Activated CD4-positive, alpha-beta T cell treated with anti-CD3 and anti-CD28 coated beads for 36 hours (primary cell): Measurements from ENCODE around the gene UVSSA. TPM values are rescaled to one million over a fixed set of nuclear protein-coding genes. Genes with fewer than 3 reads are reported as not detected.
"Not testable (repeated sequence)": the region's sequence is repeated elsewhere in the genome, so short reads cannot be mapped to it uniquely, and the experiment has no call there.

Experiments
- ATAC-seq: fragments of 200-7000 bp; cut with Tn5 transposase; one replicate; pipeline ENCODE4 v1.10.0; 2021; ENCODE audit warnings: mild to moderate bottlenecking, moderate library complexity
- CTCF ChIA-PET: fragments of 350-600 bp; sonication (Branson Sonifier 250); formaldehyde crosslinking; loops from one replicate; lab custom pipeline; 2021; ENCODE audit warnings: antibody characterized with exemption; lab: Charles Lee
- POLR2A ChIA-PET: fragments of 350-600 bp; sonication (Branson Sonifier 250); formaldehyde crosslinking; loops from one replicate; lab custom pipeline; 2021; ENCODE audit warnings: antibody characterized with exemption, inconsistent platforms; lab: Charles Lee
- DNase-seq: peaks from one replicate; pipeline ENCODE4 v3.0.0-alpha.2; 2020
- H3K27ac Mint-ChIP-seq: one replicate; pipeline ENCODE4 v1.8.0; 2021; ENCODE audit warnings: mixed read lengths
- H3K27me3 Mint-ChIP-seq: one replicate; pipeline ENCODE4 v1.8.0; 2021; ENCODE audit warnings: mixed read lengths
- H3K36me3 Mint-ChIP-seq: one replicate; pipeline ENCODE4 v1.8.0; 2021; ENCODE audit warnings: low read depth, mixed read lengths
- H3K4me1 Mint-ChIP-seq: one replicate; pipeline ENCODE4 v1.8.0; 2021; ENCODE audit warnings: mixed read lengths
- H3K4me3 Mint-ChIP-seq: one replicate; pipeline ENCODE4 v1.8.0; 2021; ENCODE audit warnings: mild to moderate bottlenecking, moderate library complexity, mixed read lengths
- H3K9me3 Mint-ChIP-seq: one replicate; pipeline ENCODE4 v1.8.0; 2021; ENCODE audit warnings: low read depth, mixed read lengths
- intact Hi-C, 2 experiments: fragments of 100-400 bp; cut with DNase I in 1 of 2; cut with micrococcal nuclease in 1 of 2; formaldehyde crosslinking; loops; one replicate each; pipeline versions ENCODE4 v1.14.2 to v1.15.1; 2022 to 2024; cut with DNase I, micrococcal nuclease
- total RNA-seq, 2 experiments: library from RNA; stranded (reverse); gene quantifications; one replicate each; pipeline ENCODE4 v1.2.3, GENCODE V29; 2021

UVSSA gene
- total RNA-seq, 2 experiments from 2014 or later: 14.8 to 18.1 TPM

DNA sequence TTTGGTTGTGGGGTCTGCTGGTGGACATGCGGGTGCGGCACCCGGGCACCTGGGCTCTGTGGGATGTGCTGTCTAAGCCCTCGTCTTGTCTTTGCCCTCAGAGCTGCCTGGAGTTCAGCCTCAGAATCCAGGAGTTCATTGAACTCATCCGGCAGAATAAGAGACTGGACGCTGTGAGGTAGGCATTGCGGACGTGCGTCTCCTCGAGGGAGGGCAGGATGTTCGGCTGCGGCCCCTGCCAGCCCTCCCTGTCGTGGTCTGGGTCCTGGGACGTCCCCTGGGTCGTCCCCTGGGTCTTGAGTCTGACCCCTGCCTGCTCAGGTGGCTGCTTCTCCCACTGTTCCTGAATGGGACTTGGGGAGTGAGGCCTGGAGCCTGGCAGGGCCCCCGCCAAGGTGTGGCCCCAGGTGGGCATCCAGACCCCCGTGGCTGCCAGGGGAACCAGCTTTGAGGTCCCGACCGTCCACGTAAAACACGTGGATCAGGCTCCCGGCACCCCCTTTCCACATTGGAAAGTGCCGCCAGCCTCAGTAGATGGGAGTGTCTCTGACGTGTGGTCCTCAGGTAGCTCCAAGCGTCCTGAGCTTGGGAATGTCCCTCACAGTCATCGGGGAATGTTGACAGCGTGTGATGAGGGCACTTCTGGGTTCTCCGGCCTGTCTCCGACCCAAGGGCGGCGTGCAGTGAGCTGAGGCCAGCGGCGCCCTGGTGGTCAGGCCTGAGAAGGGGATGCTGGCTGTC, 19.3 kb upstream of the UVSSA start:
- ChIA-PET CTCF (interaction anchor here (0.6 kb wide), 1 partner anchor 68 kb away, joined by 3 read pairs; no protein-coding TSS in a partner anchor), POLR2A (no interaction called here)
- ATAC-seq: no peak
- no peak for DNase-seq
- Mint-ChIP-seq H3K36me3 (peaks cover 29% of the 10 kb centered on the region), H3K27me3 (no peaks in the 10 kb centered on the region), H3K4me3 (no peak overlapping the region), H3K9me3 (no peaks in the 10 kb centered on the region), H3K4me1 (peaks cover 36% of the 10 kb centered on the region), H3K27ac (no peak overlapping the region)
- intact Hi-C loops: no loop called here

DNA sequence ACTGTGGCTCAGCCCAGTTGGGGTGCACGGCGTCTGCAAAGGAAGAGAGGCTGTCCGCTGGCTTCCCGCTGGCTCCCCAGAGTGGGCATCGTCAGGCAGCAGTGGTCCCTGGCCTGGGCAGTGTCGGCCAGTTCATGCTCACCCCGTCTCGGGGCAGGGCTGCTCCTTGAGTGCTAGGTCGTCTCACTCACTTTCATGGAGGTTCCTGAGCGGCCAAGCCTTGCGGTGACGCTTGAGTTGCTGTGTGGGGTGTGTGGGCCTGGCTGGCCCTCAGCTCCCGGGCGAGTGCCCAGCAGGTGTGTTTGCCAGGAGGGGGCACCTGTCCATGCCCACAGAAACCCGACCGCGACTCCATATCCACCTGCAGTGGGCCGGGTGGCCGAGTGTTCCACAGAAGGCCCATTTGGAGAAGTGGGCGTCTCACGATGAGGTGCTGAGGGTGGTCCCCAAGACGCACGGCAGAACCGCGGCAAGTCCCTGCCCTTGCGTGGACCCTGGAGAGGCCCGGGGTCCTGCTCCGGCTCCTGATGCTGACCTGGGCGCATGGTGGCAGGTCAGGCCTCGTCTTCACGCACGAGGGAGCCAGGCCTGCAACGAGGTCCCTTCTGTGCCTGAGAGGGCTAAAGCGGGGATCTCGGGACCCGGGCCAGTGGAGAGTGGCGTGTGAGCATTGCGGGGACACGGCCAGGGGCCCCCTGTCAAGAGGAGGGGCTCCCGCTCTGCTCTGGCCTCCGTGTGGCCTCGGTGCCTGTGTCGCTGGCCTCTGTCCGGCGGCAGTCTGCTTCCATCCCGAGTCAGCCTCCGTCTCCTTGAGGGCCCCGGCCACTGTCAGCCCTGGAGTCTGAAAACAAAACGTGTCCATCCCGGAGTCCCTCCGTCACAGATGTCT, 18.5 kb upstream of the UVSSA start:
- CTCF ChIA-PET: interaction anchor here (0.6 to 1.0 kb wide), 3 partner anchors 20 to 191 kb away, joined by 3 to 4 read pairs (median 3); no protein-coding TSS in a partner anchor
- Mint-ChIP-seq H3K4me3 (no peak overlapping the region), H3K27ac (no peak overlapping the region), H3K9me3 (no peaks in the 10 kb centered on the region), H3K27me3 (no peaks in the 10 kb centered on the region), H3K36me3 (peaks cover 29% of the 10 kb centered on the region), H3K4me1 (peaks cover 36% of the 10 kb centered on the region)
- ATAC-seq (no peak), DNase-seq (no peak)
- POLR2A ChIA-PET: no interaction called here
- intact Hi-C loops: no loop called here

DNA sequence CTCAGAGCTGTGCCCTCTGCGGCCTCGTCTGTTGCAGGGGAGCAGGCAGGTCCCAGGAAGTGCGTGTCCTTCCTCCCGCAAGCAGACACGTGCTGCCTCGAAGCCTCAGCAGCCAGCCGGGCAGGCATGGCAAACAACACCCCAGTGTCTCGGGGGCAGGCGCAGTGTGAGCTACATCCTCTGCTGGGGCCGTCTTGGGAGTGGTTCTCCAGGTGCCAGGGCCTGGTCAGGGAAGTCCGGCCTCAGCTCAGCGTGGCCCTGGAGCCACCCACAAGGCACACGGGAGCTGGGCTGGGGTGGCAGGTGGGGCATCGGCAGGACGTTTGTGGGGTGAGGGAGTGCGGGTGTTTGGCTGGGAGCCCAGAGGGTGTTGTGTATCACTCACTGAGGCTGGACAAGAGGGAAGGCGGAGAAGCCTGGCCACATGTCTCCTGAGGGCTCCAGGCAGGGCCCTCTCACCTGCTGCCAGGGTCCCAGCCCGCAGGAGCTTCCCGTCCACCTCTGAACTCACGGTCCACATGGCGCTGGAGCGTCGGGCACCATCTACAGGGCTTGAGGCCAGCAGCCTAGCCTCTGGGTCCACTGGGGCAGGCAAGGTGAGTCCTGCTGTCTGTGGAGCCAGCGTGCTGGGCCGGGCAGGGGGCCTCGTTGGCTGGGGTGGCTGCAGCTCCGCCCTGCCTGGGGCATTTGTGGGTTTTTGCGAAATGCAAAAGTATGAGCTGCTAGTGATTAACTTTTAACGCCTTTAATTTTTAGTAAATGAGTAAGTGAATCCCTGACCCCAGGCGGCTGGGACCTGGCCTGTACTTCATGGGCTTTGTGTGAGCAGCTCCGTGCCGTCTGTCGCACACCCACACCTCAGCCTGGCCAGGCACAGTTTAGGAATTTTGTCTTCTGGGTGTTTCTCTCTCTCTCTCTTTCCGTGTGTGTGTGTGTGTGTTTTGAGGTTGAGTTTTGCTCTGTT, 17.3 kb upstream of the UVSSA start:
- Mint-ChIP-seq H3K27ac (peak overlapping the region; percentile 89), H3K27me3 (no peaks in the 10 kb centered on the region), H3K9me3 (no peaks in the 10 kb centered on the region), H3K4me3 (peak overlapping the region; percentile 39), H3K36me3 (peaks cover 35% of the 10 kb centered on the region), H3K4me1 (peaks cover 41% of the 10 kb centered on the region)
- ATAC-seq (no peak), DNase-seq (peak; percentile 50)
- POLR2A ChIA-PET: no interaction called here
- CTCF ChIA-PET: interaction anchor here (0.6 to 1.0 kb wide), 5 partner anchors 11 to 417 kb away, joined by 3 to 4 read pairs (median 3); partner anchors contain the start of gene UVSSA
- intact Hi-C loops: loop anchor here in 1 of 2 experiments (1.0 to 2.0 kb wide), 2 partner anchors 19 to 40 kb away; partner anchors contain the start of gene MAEA

DNA sequence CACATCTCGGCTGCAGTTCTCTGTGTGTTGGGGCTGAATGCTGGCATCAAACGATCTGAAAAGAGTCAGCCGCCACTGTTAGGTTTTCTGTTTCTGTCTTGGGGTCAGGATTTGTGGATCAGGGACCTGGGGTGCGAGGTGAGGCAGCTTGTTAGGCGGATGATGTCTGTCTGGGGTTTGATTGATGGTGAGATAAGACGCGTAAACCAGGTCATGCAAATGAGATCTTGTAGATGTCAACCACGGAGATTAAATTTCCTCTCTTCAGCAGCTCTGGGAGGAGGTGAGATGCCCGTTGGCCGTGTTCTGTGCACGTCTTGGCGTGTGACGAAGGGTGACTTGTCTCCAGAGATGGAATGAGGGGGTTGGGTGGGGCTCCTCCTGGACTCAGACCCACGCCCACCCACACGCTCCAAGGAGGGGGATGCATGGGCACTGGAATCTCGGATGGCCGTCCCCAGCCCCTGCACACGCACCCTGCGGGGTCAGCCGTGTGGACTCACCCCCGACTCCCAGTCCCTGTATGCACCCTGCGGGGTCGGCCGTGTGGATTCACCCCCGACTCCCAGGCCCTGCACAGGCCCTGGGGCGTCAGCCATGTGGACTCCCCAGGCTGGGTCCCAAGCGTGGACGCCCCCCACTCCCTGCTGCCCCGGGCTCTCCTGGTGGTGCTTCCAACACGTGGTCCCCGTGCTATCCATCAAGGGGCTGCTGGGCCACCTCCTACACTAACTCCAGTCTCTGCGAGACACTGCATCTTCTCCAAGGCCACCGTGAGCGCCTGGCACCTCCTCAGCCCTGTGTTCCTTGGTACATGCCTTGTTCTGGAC, 16.0 kb upstream of the UVSSA start:
- ChIA-PET POLR2A (interaction anchor here (0.5 kb wide), 1 partner anchor 15 kb away, joined by 3 read pairs; no protein-coding TSS in a partner anchor), CTCF (interaction anchor here (0.6 to 1.0 kb wide), 6 partner anchors 11 to 418 kb away, joined by 3 read pairs; partner anchors contain the start of gene UVSSA)
- H3K4me3 Mint-ChIP-seq: peak overlapping the region; percentile 39
- ATAC-seq (peak; percentile 78), DNase-seq (peak; percentile 71)
- peaks cover 41% of the 10 kb centered on the region for H3K36me3 Mint-ChIP-seq
- intact Hi-C loops: loop anchor here in 1 of 2 experiments (1.0 to 2.0 kb wide), 2 partner anchors 20 to 42 kb away; partner anchors contain the start of gene MAEA
- peaks cover 48% of the 10 kb centered on the region for H3K4me1 Mint-ChIP-seq
- H3K9me3 Mint-ChIP-seq: peaks cover 2% of the 10 kb centered on the region
- no peaks in the 10 kb centered on the region for H3K27me3 Mint-ChIP-seq
- H3K27ac Mint-ChIP-seq: peak overlapping the region; percentile 89

- H3K4me3 Mint-ChIP-seq: no peak overlapping the region
- H3K27me3 Mint-ChIP-seq: no peaks in the 10 kb centered on the region
- intact Hi-C loops: loop anchor here in 1 of 2 experiments (2.0 kb wide), 1 partner anchor 21 kb away; no protein-coding TSS in a partner anchor
- no peak for DNase-seq
- CTCF ChIA-PET: interaction anchor here (1.1 kb wide), 3 partner anchors 14 to 24 kb away, joined by 3 to 6 read pairs (median 4); no protein-coding TSS in a partner anchor
- peaks cover 55% of the 10 kb centered on the region for H3K4me1 Mint-ChIP-seq
- POLR2A ChIA-PET: no interaction called here
- H3K27ac Mint-ChIP-seq: no peak overlapping the region
- ATAC-seq: no peak
- H3K9me3 Mint-ChIP-seq: peaks cover 7% of the 10 kb centered on the region
- peaks cover 48% of the 10 kb centered on the region for H3K36me3 Mint-ChIP-seq
These were observed 15.2 kb upstream of the UVSSA start for GRCh38 chr4:1331591-1332353.

DNA sequence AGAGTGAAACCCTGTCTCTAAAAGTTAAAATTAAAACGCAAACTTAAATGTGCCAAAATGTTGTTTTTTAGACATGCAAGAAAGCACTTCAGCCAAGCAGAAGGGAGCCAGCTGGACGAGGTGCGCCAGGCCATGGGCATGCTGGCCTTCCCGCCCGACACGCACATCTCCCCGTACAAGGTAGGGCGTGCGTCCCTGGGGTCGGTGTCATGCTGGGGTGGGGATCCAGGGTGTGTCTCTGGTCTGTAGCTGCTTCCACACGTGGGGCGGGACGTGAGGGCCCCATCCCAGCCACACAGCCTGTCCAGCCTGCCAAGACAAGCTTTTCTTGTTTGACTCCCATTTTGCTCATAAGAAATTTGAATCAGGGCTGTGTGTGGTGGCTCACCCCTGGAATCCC, 14.3 kb upstream of the UVSSA start:
- CTCF ChIA-PET: interaction anchor here (0.6 to 1.2 kb wide), 6 partner anchors 13 to 688 kb away, joined by 3 to 6 read pairs (median 3); no protein-coding TSS in a partner anchor
- no peaks in the 10 kb centered on the region for H3K27me3 Mint-ChIP-seq
- no peak overlapping the region for H3K27ac Mint-ChIP-seq
- intact Hi-C loops: no loop called here
- H3K4me3 Mint-ChIP-seq: no peak overlapping the region
- no peak for DNase-seq
- peaks cover 64% of the 10 kb centered on the region for H3K4me1 Mint-ChIP-seq
- ATAC-seq: no peak
- H3K36me3 Mint-ChIP-seq: peaks cover 55% of the 10 kb centered on the region
- H3K9me3 Mint-ChIP-seq: peaks cover 7% of the 10 kb centered on the region
- POLR2A ChIA-PET: no interaction called here

DNA sequence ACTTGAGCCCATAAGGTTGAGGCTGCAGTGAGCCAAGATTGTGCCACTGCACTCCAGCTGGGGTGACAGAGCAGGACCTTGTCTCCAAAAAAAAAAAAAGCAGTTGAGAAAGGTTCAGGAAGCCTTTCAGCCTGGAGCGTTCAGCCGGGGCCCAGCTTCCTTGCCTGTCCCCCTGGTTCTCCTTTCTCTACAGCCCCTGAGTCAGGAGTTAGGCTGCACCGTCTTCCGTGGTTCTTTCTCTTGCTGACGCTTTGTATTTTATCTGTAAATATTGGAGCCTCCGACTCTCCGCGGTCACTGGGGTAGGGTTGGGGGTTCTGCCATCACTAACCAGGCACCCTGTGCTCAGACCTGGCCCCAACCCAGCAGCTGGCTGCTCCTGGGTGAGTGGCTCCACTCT, 13.8 kb upstream of the UVSSA start:
- CTCF ChIA-PET: interaction anchor here (0.6 to 1.2 kb wide), 3 partner anchors 12 to 689 kb away, joined by 3 to 6 read pairs (median 3); no protein-coding TSS in a partner anchor
- POLR2A ChIA-PET: no interaction called here

GRCh38 chr4:1333851-1334578, 13.0 kb upstream of the UVSSA start:
- H3K4me1 Mint-ChIP-seq: peaks cover 62% of the 10 kb centered on the region
- H3K36me3 Mint-ChIP-seq: peaks cover 61% of the 10 kb centered on the region
- DNase-seq, POLR2A ChIA-PET, intact Hi-C loops, H3K4me3 Mint-ChIP-seq, H3K9me3 Mint-ChIP-seq, ATAC-seq, H3K27me3 Mint-ChIP-seq: not testable (repeated sequence)
- peak overlapping the region; percentile 94 for H3K27ac Mint-ChIP-seq
- CTCF ChIA-PET: interaction anchor here (1.0 to 1.5 kb wide), 2 partner anchors 13 to 19 kb away, joined by 3 to 4 read pairs; partner anchors contain the start of gene UVSSA

More for the DNA sequence above, 13.8 kb upstream of the UVSSA start:
- DNase-seq (no peak), ATAC-seq (no peak)
- Mint-ChIP-seq H3K4me1 (peaks cover 65% of the 10 kb centered on the region), H3K36me3 (peaks cover 59% of the 10 kb centered on the region), H3K27me3 (no peaks in the 10 kb centered on the region), H3K27ac (no peak overlapping the region), H3K9me3 (peaks cover 7% of the 10 kb centered on the region), H3K4me3 (no peak overlapping the region)
- intact Hi-C loops: no loop called here

- H3K27ac Mint-ChIP-seq: peak overlapping the region; percentile 94
- H3K27me3 Mint-ChIP-seq: no peaks in the 10 kb centered on the region
- H3K4me3 Mint-ChIP-seq: no peak overlapping the region
- peaks cover 7% of the 10 kb centered on the region for H3K9me3 Mint-ChIP-seq
- ATAC-seq (no peak), DNase-seq (no peak)
- POLR2A ChIA-PET: no interaction called here
- H3K4me1 Mint-ChIP-seq: peaks cover 58% of the 10 kb centered on the region
- CTCF ChIA-PET: interaction anchor here (1.0 to 1.5 kb wide), 2 partner anchors 12 to 20 kb away, joined by 3 to 4 read pairs; partner anchors contain the start of gene UVSSA
- H3K36me3 Mint-ChIP-seq: peaks cover 61% of the 10 kb centered on the region
- intact Hi-C loops: no loop called here
These were observed 12.5 kb upstream of the UVSSA start for GRCh38 chr4:1334579-1334895.
